AG04449 (cell line): ENCODE data around the gene LRSAM1.

Source experiments
- CTCF ChIA-PET: fragments of 350-600 bp; formaldehyde crosslinking; extraction: SDS; loops from one replicate; lab custom pipeline; 2021; ENCODE audit warnings: antibody characterized with exemption; lab: Yijun Ruan, JAX
- POLR2A ChIA-PET: fragments of 400-600, 350-600 bp; formaldehyde crosslinking; extraction: SDS; loops from one replicate; lab custom pipeline; 2020; ENCODE audit warnings: antibody characterized with exemption, inconsistent platforms; lab: Yijun Ruan, JAX
- DNase-seq: peaks from one replicate; pipeline ENCODE4 v3.0.0-alpha.2; 2010; ENCODE audit warnings: low read depth, low spot score
- H3K4me3 ChIP-seq: 2 replicates; pipeline ENCODE4 v1.5.1; 2011; ENCODE audit warnings: low read depth, mild to moderate bottlenecking, control low read depth, low read length
- TF ChIP-seq, protein P1 (sequence below): IDR thresholded peaks from one replicate; pipeline ENCODE4 v1.5.1; 2011; ENCODE audit warnings: mild to moderate bottlenecking, moderate library complexity, low read length, control low read depth, inconsistent platforms; ENCODE audit not compliant: insufficient read depth; ENCODE audit errors: missing control alignments

Gene LRSAM1

GRCh38 chr9:127503379-127503921 lies 52.1 kb downstream of the LRSAM1 start:
- POLR2A ChIA-PET: interaction anchor here (0.7 to 1.0 kb wide), 2 partner anchors 32 to 52 kb away, joined by 3 to 4 read pairs; partner anchors contain the start of genes LRSAM1 and RPL12
- TF ChIP-seq, protein P1, sequence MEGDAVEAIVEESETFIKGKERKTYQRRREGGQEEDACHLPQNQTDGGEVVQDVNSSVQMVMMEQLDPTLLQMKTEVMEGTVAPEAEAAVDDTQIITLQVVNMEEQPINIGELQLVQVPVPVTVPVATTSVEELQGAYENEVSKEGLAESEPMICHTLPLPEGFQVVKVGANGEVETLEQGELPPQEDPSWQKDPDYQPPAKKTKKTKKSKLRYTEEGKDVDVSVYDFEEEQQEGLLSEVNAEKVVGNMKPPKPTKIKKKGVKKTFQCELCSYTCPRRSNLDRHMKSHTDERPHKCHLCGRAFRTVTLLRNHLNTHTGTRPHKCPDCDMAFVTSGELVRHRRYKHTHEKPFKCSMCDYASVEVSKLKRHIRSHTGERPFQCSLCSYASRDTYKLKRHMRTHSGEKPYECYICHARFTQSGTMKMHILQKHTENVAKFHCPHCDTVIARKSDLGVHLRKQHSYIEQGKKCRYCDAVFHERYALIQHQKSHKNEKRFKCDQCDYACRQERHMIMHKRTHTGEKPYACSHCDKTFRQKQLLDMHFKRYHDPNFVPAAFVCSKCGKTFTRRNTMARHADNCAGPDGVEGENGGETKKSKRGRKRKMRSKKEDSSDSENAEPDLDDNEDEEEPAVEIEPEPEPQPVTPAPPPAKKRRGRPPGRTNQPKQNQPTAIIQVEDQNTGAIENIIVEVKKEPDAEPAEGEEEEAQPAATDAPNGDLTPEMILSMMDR: no peak
- CTCF ChIA-PET: interaction anchor here (0.6 to 15.1 kb wide), 26 partner anchors 9 to 418 kb away, joined by 3 to 322 read pairs (median 5); partner anchors contain the start of genes CDK9 and TOR2A
- DNase-seq: no peak
- H3K4me3 ChIP-seq: no peak overlapping the region

DNA sequence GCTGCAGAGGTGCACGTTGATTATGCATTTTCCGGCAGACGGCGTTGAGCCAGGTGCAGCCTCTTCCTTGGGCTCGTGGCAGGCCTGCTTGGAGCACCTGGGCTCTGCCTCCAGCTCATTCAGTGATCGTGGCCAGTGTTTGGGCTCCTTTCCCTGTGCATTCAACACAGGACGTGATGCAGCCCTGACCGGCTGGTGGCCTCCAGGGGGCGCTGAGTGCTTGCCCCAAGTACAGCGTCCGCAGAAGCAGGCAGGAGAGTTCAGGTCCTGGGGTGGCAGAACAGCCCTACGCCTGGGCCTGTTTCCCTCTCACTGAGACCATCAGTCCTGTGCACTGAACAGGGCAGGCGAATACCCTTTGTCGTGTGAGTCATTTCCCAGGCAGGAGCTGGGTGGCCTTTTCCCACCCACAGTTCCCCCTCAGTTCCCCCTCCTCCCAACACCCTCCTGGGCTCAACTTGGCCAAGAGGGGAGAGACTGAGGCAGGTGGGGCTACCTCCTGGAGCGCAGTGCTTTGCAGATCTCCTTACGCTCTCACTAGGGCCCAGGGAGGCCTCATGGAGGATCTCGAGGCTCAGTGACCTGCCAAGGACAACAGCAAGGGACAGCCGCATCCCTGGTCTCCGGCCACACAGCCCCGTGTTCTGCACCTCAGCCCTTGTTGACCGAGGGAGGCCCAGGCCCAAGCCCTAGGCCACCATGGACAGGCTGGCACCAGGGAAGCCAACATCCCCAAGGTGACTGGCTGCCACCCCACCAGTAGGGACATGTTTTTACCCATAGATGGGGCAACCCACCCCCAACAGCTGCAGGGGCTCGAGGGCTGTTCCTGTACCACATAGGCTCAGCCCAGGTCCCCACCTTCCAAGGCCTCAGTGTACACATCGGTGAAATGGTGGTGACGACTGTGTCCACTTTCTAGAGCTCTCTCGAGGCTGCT lies 52.9 kb downstream of the LRSAM1 start:
- POLR2A ChIA-PET: interaction anchor here (1.0 kb wide), 1 partner anchor 53 kb away, joined by 4 read pairs; the partner anchor contains the start of genes LRSAM1 and RPL12
- H3K4me3 ChIP-seq: no peak overlapping the region
- CTCF ChIA-PET: interaction anchor here (0.6 to 15.1 kb wide), 34 partner anchors 8 to 417 kb away, joined by 3 to 322 read pairs (median 4); partner anchors contain the start of genes CDK9 and TOR2A
- TF ChIP-seq, protein P1: peak; percentile 95
- no peak for DNase-seq

DNA sequence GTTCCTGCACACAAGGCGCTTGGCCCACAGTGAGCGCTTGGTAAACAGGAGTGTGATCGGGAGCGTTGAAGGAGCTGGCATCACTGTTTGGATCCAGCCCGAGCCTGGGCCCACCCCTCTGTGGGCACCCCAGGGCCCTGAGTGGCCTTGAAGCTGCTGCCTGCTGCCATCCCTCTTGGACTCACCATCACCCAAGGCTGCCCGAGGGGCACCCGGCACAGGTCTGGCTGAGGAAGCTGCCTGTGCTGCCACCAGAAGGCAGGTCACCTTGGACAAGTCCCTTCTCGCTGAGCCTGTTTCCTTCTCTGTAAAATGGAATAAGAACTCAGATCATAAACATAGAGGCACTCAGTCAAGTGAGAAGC lies 53.6 kb downstream of the LRSAM1 start:
- no peak for DNase-seq
- H3K4me3 ChIP-seq: no peak overlapping the region
- TF ChIP-seq, protein P1: no peak
- ChIA-PET POLR2A (no interaction called here), CTCF (interaction anchor here (0.6 to 15.1 kb wide), 18 partner anchors 10 to 230 kb away, joined by 3 to 322 read pairs (median 4); partner anchors contain the start of gene TOR2A)

DNA sequence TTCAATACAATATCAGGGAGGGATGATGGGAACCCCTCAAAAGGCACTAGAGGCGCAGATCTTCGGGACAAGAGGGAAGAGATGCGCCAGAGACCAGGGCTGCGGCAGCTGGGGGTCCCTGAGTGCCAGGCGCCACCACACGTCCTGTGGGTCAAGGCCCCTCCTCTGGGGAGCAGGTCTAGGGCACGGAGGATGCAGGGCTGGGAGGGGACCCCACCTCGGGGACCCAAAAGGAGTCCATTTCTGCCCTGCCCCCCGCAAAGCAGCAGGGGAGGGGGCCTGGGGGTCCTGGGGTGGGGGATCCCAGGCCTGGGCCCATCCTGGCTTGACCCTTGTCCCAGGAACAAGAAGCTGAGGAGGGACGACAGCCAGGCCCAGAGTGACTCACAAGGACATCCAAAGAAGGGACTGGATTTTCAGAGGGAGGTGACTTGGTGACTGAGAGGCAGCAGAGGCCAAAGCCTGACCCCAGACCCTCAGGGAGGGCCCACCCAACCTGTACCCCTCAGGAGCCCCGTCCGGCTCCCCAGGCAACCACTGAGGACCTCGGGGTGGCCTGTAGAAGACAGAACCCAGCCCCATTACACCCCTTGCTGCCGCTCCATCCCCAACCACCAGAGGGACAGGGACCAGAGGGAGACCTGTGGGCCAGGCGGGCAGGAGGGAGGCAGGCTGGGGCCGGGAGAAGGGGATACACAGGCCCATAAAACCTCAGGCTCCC lies 54.2 kb downstream of the LRSAM1 start:
- ChIA-PET POLR2A (no interaction called here), CTCF (interaction anchor here (0.8 to 15.1 kb wide), 14 partner anchors 11 to 229 kb away, joined by 3 to 322 read pairs (median 6); partner anchors contain the start of gene TOR2A)
- TF ChIP-seq, protein P1: peak; percentile 79
- DNase-seq: no peak
- H3K4me3 ChIP-seq: no peak overlapping the region

GRCh38 chr9:127506117-127506813 lies 55.0 kb downstream of the LRSAM1 start:
- ChIA-PET CTCF (interaction anchor here (0.9 to 15.1 kb wide), 3 partner anchors 10 to 78 kb away, joined by 3 to 322 read pairs (median 8); no protein-coding TSS in a partner anchor), POLR2A (interaction anchor here (0.8 kb wide), 1 partner anchor 11 kb away, joined by 3 read pairs; no protein-coding TSS in a partner anchor)
- DNase-seq: no peak
- TF ChIP-seq, protein P1: no peak
- no peak overlapping the region for H3K4me3 ChIP-seq
